Measurements from ENCODE around the gene CNTFR.
"Not testable (repeated sequence)": the region's sequence is repeated elsewhere in the genome, so short reads cannot be mapped to it uniquely, and the experiment has no call there.

Gene CNTFR

DNA sequence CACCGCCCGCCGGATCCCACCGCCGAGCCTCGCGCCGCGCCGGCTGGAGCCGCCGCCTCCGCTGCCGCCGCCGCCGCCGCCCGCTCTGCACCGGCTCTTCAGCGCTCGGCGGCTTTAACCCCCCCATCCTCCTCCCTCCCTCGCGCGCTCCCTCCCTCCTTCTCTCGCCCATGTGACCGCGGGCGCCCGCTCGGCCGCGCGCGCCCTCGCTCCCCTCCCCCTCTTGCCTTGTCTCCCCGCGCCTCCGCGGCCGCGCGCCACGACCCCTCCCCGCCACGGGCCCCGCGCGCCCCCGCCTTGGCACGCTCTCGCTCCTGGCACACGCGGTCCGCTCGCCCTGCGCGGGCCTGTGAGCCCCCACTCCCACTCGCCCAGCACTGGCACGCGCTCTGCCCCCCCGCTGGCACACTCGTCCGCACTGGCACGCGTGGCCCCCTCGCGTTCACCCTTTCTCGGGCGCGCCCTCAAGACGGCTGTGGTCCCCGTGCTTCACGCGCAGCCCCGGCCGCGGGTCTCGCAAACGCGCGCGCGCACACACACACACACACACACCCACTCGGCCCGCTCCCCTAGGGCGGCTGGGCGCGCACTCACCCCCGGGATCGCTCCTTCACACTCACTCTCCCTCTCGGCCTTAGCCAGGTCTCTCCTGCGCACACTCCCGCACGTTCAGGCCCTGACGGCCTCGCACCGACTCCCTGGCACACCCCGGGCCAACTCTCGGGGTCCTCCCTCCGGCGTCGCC lies at the start of gene CNTFR:
Gene CNTFR, minus strand, starts transcription at position 89 of the 745 bp plus-strand sequence. CDS start 20,743 bp downstream, outside the sequence.
- no peak for DNase-seq

- DNase-seq = not testable (repeated sequence)
These were observed 49.8 kb upstream of the CNTFR start for GRCh38 chr9:34639322-34639721.

GRCh38 chr9:34638138-34638445 lies 48.6 kb upstream of the CNTFR start:
- DNase-seq = no peak

DNA sequence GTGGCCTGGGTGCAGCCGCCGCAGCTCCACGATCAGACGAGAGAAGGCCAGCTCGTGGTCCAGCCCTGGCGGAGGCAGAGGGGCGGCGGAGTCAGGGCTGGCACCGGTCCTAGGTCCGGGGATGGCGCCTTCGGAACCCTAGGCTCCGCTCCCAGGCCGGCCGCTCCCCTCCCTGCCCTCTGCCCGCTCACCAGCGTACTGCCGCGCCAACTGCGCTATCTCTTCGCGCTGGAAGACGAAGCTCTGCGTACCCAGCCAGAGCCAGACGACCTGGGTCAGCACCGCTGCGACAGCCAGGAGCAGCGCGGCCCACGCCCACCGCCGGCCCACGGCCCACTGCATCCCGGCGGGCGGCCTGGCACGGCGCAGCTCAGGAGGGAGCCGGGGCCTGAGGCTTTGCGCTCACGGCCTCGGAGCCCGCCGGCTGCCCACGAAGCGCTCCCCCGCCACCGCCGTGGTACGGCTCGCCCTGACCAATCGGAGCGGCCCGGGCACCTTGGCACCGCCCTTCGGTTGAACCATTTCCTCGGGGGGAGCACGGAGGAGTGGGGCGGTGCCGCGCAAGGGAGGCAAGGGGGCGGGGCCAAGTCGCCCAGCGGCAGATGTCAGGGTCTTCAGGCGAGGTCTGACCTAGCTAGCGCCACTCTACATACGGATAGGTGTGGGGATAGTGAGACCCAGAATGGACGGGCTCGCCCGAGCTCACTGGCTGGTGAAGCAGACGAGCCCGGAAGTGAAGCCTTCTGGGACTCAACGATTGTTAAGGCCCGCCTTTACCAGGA lies 48.0 kb upstream of the CNTFR start, which contains the start of gene SIGMAR1:
Gene SIGMAR1, minus strand, starts transcription at position 432 of the 782 bp plus-strand sequence. Its CDS starts 90 bp downstream, at position 342.
- peak; percentile 80 for DNase-seq

- no peak for DNase-seq
These were observed 47.3 kb upstream of the CNTFR start for GRCh38 chr9:34636791-34637355.

- no peak for DNase-seq
These were observed 46.0 kb upstream of the CNTFR start for GRCh38 chr9:34635556-34635955.

- DNase-seq = no peak
These were observed 45.2 kb upstream of the CNTFR start for GRCh38 chr9:34634551-34635248.

- DNase-seq = peak; percentile 62
These were observed 44.5 kb upstream of the CNTFR start for GRCh38 chr9:34633851-34634550.

GRCh38 chr9:34633166-34633565 lies 43.6 kb upstream of the CNTFR start:
- no peak for DNase-seq

DNA sequence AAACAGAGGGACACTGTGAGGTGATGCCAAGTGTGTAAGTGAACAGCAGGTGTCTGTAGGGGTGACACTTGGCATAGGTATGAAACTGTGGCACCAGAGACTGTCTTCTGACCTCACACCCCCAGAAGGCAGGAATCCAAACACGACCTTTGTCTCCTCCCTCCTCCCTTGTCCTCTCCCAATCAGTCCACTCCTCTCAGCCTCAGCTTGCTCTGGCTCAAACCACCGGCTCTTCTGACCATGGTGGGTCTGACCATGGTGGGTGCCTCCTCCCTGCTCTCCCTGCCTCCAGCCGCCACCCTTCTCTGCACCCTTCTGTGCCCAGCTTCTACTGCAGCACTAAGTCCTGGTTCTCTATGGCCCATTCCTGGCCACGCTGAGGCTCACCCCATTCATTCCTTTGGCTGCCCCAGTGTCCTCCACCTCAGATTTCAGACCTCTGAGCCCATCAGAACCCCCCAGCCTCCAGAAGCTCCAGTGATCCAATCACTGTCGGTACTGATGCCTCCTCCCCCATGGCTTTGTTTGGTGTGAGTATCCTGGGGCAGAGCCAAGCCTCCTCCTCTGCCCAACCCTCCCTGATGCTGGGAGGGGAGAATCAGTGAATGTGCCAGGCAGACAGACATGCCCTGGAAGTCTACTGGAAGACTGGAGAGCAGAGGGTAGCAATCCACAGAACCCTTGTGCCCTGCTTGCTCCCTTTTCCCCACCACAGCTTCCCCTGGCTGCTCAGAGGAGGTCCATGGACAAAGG lies 41.1 kb upstream of the CNTFR start:
- DNase-seq = no peak

DNA sequence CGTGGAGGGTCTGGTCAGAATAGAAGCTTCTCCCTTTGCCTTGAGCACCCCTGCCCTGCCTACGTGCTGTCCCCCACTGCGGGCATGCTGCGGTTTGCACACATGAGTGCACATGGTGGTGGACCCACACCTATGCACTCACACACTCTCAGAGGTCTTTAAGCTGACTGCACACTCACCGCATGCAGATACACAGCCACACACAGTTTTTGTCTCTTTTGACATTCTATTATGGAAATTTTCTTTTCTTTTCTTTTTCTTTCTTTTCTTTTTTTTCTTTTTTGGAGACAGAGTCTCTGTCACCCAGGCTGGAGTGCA lies 39.9 kb upstream of the CNTFR start:
- DNase-seq = no peak

DNA sequence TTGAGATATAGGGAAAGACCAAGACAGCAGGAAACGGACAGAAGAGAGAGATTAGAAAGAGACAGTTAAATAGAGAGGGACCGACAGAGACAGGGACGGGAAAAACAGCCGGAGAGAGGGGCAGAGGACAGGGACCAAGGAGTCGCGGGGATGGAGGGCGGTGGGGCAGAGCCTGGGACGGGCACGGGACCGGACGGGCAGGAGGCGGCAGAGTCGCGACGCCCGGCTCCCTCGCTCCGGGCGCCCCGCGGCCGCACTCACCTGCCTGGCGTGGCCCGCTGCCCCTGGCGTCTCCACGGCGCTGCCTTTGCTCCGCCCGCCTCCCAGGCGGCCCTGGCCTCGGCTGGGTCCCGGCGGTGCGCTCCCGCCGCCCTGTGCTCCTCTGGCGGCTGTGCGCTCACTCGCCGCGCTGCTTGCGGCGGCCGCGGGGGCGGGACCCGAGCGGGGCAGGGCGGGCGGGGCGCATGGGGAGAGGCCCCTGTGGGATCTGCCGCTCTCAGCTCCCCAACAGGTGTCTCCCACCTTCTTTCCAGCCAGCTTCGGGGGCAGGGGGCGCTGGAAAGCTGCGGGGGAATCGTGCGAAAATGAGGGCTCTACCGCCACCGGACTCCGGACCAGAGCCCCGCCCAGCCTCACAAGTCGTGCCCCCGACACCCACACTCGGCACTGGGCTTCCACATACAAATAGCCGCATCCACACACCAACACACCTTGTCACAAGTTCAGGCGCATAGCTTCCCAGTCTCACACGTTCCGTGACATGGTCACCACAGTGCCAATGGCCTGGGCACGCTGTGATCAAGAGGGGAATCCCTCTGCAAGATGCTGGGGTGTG lies 39.3 kb upstream of the CNTFR start, which contains the start of gene ARID3C:
Gene ARID3C, minus strand, starts transcription at position 411 of the 835 bp plus-strand sequence. CDS start 1,052 bp downstream, outside the sequence.
- DNase-seq = no peak

GRCh38 chr9:34627716-34628655 lies 38.5 kb upstream of the CNTFR start:
- DNase-seq = no peak

- DNase-seq = no peak
These were observed 35.6 kb upstream of the CNTFR start for GRCh38 chr9:34625186-34625486.

DNA sequence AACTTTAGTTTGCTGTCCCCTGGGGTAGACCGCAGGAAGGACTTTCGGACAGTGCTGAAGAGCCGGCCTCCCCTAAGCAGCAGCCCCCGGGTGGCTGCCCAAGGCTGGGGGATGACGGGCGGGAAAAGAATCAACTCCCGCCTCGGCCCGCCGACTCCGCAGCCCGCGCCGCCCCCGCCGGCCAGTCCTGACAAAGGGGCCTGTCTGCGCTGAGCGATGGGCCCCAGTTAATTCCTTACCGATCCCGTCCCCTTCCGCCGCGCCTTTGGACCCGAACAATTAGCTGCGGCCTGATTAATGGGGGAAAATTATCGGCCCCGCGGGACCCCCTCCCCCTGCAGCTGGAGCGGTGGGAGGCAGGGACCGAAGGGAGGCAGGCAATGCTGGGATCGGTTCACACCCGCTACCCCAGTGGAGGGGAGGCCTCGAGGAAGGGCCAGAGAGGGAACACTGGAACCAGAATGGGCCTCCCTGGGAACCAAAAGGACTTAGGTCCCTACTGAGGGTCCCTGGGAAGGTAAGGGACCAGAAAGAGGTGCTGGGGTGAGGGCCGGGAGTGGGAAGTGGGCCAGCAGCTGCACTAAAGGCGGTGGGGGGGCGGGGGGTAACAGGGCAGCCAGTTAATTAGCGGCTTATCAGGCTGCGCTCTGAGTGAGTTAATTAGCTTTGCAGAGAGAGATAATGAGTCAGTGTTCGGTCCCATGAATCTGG lies 35.1 kb upstream of the CNTFR start:
- DNase-seq = no peak

DNA sequence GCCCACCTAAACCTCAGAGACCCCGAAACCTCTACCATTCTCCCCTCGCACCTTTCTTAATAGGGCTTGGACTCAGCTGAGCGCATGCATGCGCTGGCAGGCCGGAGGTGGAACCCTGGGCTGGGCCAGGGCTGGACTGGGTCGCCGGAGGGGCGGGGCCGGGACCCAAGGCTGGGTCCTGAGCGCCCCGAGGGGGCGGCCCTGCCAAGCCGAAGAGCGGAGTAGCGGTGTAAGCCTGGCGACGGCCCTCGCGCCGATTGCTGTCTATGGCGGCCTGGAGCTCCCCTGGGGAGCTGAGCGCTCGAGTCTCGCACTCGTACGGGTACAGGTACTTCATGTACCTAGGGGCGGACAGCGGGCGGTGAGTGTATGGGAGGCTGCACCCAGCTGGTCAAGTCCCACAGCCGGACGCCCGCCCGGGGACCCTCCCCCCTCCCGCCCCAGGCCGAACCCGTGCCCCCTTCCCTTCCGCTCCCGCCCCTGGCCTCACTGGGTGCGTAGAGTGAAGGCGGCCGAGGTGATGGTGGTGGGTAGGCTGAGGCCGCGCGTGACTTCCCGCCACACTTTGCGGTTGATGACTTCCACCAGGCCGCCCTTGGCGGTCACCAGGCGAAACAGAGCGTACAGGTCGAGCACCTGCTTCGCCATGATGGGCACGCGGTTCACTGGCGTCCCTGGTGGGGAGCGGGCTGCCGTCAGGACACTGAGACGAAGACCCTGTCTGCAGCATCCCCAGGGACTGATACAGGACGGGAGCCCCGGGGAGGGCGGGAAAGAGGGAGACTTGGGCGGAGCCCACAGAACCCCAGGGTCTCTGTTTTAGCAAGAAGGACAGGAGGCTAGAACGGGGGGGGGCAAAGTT lies 34.1 kb upstream of the CNTFR start:
- DNase-seq = no peak

- peak; percentile 92 for DNase-seq
These were observed 30.8 kb upstream of the CNTFR start, which contains the start of gene DCTN3 for GRCh38 chr9:34620061-34620994. Gene DCTN3 (minus strand): TSS chr9:34620495. CDS start chr9:34620464, 31 bp downstream.

Data from NCI-H1694 treated with DMSO at 0.1 percent for 48 hours (cell line).